Left cardiac atrium (tissue), 4 donors: ENCODE results near the gene ACTG1. TPM values are rescaled to one million over a fixed set of nuclear protein-coding genes. Genes with fewer than 3 reads are reported as not detected.

Source experiments
- ATAC-seq, 2 donors: fragments of 200-7000 bp; cut with Tn5 transposase; one replicate each; pipeline ENCODE4 v1.9.1; 2020; ENCODE audit warnings: mild to moderate bottlenecking in 2 of 2, moderate library complexity in 2 of 2
- DNase-seq: peaks from one replicate; pipeline ENCODE4 v3.0.0-alpha.2; 2020
- intact Hi-C, 2 donors: fragments of 100-400 bp; cut with DNase I; formaldehyde crosslinking; loops; one replicate each; pipeline versions ENCODE4 v1.14.1 to v1.15.1; 2022 to 2023
- total RNA-seq, 2 donors: library from RNA; stranded (reverse); fragmentation: NEBNext Ultra II Directional; extraction: Animal tissue kit (Norgen Biotek cat#: 25700); gene quantifications; one replicate each; pipeline ENCODE4 v1.2.1, GENCODE V29; 2021
- donor health status: DM: no; HTN: yes; CAD: no.
- donor health status: DM: no; HTN: yes; CAD: no; lungs with severe emphysema.
- donor health status: DM: yes; HTN: yes; CAD: no.
- donor health status: Dilated cardiomyopathy.

The ACTG1 gene
- total RNA-seq, 2 donors from 2014 or later, result 663 to 1,095 TPM

DNA sequence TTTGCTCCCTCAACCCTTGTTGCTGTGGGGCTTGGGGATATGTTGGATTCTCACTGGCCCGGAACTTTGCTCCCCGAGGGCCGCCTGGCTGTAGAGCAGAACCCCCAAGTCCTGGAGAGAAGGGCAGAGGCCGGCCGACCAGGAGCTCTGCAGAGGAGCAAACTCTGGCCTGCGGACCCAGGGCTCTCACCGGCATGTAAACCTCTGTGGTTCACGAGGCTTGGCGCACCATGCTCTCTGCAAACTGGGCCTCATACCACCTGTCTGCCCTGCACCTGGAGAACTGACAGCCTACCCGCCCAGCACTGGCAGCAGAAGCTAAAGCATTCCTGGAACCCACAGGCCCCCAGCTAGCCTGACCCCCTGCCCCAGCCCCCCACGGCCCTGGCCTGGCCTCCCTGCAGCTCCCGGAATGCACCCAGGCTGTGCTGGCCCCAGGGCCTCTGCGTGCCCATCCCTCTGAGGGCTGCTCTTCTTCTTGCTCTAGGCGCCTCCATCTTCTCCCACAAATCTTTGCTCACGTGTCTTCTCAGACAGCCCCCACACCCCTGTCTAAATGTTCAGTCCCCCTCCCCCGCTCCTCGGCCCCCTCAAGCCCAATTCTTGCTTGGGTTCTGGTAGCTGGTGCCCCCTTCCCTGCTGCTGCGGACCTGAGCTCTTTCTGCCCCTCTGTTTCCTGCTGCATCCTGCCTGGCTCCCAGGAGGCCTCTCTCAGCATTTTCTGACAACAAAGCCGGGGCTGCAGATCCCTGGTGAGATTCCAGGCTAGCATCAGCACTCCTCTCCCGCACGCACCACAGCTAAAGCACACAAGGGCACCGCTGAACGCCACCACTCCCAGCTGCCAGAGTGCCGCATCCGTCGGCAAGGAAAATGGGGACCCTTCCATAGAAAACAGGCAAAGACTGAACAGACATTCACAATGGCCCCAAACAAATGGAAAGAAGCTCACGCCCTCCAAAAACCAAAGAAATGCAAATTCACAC, 23.3 kb downstream of the ACTG1 start:
- DNase-seq (no peak), ATAC-seq (no peak)
- intact Hi-C loops, result loop anchor here in 1 of 2 donors (5.0 to 10.0 kb wide), 2 partner anchors 195 to 237 kb away; partner anchors contain the start of gene SLC38A10

DNA sequence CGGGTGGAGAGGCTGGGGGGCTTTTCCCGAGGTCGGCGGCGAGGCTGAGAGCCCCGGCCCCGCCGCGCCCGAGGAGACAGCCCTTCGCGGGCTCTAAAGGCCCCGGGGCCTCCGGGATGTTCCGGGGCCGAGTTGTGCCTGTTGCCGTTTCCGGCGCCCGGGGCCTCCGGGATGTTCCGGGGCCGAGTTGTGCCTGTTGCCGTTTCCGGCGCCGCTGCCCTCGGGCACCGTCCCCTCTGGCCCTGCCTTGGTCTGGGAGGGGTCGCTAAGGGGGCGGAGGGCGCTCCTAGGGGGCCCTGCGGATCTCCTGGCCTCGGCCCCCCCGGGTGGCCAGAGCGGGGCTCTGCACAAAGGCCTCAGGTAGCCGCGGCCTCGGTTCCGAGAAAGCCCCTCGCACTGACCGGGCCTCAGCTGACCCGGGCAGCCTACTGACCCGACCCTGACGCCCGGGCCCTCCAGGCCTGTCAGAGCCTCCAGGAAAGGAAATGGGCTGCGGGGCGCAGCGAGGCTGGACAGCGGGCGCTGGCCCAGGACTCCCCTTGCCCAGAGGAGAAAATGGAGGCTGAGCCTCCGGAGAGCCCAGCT, 24.2 kb downstream of the ACTG1 start:
- DNase-seq, result peak; percentile 49
- ATAC-seq, result peak; percentile 1 to 20
- intact Hi-C loops, result loop anchor here in 1 of 2 donors (5.0 to 10.0 kb wide), 2 partner anchors 194 to 236 kb away; partner anchors contain the start of gene SLC38A10

DNA sequence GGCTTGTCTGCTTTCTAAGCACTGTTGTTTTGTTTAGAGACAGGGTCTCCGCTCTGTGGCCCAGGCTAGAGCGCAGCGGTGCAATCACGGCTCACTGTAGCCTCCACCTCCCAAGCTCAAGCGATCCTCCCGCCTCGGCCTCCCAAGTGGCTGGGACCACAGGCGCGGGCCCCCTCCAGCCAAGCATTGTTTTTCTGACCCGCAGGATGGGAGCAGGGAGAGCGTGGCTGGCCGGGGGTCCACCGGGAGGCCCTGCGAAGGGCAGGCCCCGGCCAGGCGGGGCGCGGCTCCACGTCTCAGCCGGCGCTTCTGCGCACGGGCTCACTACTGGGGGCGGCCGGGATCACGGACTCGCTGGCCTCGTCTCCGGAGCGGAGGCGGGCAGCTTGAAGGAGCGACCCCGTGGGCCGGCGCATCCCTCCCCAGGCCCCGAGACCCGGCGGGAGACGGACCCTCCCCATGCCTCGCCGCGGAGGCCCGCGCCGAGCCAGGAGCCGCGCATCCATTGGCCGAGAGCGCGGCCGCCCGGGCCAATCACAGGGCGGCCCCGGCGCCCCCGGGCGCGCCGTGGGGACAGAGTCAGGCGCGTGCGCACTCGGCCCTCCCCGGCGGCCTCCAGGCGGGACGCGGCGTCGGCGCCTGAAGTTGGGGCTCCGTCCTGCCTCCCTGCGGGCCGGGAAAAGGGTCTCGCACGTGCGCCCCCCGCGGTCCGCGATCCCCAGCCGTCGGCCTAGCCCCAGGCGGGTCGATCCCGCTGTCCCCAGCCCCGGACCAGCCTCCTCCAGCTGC, 24.9 kb downstream of the ACTG1 start:
- peak; percentile 87 for DNase-seq
- peak; percentile 88 to 92 for ATAC-seq

DNA sequence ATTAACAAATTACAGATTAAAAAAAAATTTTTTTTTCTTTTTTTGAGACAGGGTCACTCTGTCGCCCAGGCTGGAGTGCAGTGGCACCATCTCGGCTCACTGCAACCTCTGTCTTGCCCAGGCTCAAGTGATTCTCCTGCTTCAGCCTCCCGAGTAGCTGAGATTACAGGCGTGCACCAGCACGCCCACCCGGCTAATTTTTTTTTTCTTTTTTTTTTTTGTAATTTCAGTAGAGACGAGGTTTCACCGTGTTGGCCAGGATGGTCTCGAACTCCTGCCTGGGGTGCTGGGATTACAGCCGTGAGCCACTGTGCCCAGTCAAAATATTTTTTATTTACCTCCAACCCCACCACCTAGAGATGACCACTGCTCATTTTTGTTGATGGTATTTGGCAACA, 25.5 kb downstream of the ACTG1 start:
- ATAC-seq (no peak), DNase-seq (no peak)
- intact Hi-C loops, result loop anchor here in 1 of 2 donors (5.0 to 10.0 kb wide), 2 partner anchors 192 to 235 kb away; partner anchors contain the start of gene SLC38A10

More for the DNA sequence above, 24.9 kb downstream of the ACTG1 start:
- intact Hi-C loops, result loop anchor here in 1 of 2 donors (5.0 to 10.0 kb wide), 2 partner anchors 193 to 235 kb away; partner anchors contain the start of gene SLC38A10

DNA sequence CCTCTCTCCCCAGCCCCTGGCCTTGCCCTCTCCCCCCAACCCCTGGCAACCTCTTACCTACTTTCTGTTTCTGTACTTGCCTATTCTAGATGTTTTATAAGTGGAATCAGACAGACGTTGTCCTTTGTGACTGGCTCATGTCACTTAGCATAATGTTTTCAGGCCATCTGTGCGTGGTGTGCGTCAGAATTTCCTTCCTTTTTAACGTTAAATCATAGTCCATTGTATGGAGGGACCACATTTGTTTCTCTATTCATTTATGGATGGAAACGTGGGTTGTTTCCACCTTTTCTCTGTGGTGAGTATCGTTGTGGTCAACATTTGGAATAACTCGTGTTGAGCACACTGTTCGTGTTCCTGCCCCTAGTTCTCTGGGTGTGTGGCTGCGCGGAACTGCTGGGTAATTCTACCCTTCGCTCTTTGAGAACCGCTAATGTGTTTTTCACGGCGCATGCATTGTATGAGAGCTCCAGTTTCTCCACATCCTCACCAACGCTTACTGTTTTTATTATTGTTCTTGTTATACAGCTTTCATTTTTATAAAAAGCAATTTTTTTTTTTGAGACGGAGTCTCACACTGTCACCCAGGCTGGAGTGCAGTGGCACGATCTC, 26.3 kb downstream of the ACTG1 start:
- intact Hi-C loops, result loop anchor here in 1 of 2 donors (5.0 to 10.0 kb wide), 2 partner anchors 192 to 234 kb away; partner anchors contain the start of gene SLC38A10
- ATAC-seq (no peak), DNase-seq (no peak)

DNA sequence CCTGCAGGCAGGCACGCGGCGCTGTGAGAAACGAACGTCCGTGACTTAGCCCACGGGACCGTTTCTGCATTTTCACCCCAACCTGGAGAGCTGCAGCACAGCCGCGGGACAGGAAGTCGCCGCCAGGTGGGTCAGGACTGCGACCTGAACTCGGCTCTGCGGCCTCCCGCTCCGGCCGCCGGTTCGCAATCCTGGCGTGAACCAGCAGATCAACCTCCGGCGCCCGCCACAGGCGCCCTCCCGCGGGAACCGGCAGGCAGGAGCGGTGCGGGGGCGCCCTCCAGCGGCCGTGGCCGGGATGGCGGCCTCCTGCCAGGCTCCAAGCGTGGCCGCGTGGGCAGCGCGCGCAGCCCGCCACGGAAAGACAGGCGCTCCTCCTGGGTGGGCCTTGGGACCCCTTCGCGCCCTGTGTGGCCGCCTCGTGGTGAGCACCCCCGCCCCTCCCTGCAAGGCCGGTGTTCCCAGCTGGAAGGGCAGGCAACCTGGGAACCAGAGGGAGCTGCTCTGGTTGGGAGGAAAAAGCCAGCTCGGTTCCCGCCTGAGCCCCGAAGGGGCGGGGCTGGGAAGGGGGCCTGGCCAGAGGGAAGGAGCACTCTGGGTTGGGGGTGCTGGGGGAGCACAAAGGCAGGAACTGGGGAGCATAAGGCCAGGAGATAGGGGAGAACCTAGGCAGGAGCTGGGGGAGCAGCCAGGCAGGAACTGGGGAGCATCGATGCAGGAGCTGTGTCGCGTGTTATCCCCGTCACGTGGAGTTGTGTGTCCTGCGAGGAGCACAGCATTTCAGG, 28.2 kb downstream of the ACTG1 start:
- ATAC-seq, result peak; percentile 62 to 65
- intact Hi-C loops, result loop anchor here (2.0 to 10.0 kb wide), 5 partner anchors 62 to 232 kb away; partner anchors contain the start of gene SLC38A10 (in 1 of the 2)
- DNase-seq, result peak; percentile 92

DNA sequence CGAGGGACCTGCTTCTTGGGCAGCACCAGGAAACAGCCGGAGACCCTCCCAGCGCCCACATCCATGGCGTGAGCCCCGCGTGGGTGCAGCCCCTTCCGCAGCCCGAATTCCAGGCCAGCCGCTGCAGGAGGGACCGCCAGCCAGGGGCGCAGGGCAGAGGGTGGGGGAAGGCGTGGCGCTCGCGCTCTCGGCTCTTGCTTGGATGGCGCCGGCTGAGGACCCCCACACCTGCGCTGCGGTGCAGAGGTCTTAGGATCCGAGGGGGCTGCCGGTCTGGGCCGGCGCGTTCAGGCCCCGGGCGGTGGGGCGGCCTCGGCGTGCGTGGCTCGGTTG, 28.8 kb downstream of the ACTG1 start:
- intact Hi-C loops, result loop anchor here (2.0 to 10.0 kb wide), 5 partner anchors 62 to 231 kb away; partner anchors contain the start of gene SLC38A10 (in 1 of the 2)
- ATAC-seq (peak in 1 of 2 donors; percentile 1), DNase-seq (no peak)

- no peak for ATAC-seq
- intact Hi-C loops, result loop anchor here (5.0 to 10.0 kb wide), 4 partner anchors 61 to 191 kb away; partner anchors contain the start of gene SLC38A10 (in 1 of the 2)
- no peak for DNase-seq
Measured at GRCh38 chr17:81483085-81483861, 29.3 kb downstream of the ACTG1 start.

GRCh38 chr17:81482673-81483072, 29.9 kb downstream of the ACTG1 start:
- ATAC-seq (no peak), DNase-seq (no peak)
- intact Hi-C loops, result loop anchor here (5.0 to 10.0 kb wide), 4 partner anchors 60 to 190 kb away; partner anchors contain the start of gene SLC38A10 (in 1 of the 2)

- DNase-seq (no peak), ATAC-seq (no peak)
- intact Hi-C loops, result loop anchor here (5.0 to 10.0 kb wide), 4 partner anchors 60 to 190 kb away; partner anchors contain the start of gene SLC38A10 (in 1 of the 2)
Measured at GRCh38 chr17:81481815-81482505, 30.6 kb downstream of the ACTG1 start.

DNA sequence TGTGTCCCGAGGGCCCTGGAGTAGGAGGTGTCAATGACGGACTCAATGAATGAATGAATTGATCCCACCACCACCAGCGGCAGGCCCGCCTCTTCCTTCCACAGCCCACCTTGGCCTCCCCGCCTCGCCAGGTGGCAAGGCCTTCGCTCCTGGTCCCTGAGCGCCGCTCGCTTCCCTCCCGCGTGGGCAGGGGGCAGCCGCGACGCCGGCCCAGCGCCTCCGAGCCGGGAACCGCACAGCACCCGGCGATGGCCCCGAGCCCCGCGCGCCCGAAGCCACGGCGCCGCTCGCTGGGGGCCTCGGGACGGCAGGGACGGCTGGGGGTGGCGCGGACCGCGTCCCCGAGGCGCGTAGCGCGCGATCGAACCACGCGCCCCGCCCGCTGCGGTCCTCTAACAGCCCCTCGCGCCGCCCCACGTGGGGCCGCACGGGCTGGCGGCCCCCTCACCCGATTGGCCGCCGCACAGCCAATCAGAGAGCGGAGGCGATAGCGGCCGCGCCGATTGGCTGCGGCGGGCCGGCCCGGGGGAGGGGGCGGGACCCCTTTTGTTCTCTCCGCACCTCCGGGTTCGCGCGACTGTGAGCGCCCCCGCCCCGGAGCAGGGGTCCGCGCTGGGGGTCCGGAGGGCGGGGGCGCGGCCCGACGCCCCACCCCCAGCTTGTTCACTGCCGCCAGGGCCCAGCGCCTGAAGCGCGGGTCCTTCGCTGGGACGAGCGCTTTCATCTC, 31.4 kb downstream of the ACTG1 start:
- peak; percentile 74 to 87 for ATAC-seq
- peak; percentile 85 for DNase-seq
- intact Hi-C loops, result loop anchor here (5.0 to 10.0 kb wide), 4 partner anchors 59 to 189 kb away; partner anchors contain the start of gene SLC38A10 (in 1 of the 2)

DNA sequence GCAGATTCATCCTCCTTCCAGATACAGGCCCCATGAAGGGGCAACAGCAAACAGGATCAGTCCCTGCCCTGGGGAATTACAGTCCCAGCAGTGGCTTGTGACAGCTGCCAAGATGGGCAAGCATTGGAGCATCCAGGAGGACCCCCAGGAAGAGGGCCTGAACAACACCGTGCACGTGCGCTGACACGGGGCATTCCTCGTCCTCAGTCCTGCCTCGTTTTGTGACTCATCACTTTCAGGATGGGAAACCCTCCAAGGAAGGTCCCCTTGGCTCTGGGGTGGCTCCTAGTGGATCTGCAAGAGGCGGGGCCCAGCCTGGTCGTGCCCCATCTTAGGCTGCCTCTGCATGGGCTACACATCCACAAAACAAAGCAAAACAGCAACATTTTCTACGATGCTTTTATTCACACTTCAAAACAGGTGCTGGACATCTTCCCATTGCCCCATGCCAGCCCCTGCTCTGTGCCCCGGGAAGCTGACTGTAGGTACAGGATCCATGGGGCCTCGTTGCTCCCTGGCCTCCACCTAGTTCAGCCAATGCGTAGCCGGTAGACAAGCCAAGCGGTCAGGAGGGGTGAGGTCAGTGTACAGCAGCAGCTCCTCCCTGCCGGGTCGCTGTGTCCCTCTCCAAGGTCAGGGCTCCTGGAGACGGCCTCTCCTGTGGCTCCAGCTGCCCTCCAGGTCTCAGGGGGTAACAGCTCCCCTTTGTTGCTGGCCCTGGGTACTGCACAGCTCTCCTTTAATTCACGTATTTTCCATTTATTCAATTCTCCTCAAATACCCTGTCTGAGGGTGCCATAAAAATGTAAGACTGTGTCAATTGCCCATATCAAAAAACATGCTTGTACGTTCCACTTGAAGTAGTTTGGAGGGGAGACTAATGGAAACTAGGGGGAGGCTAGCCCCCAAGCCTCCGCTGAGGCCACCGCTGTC, 32.2 kb downstream of the ACTG1 start:
- DNase-seq (peak; percentile 68), ATAC-seq (peak in 1 of 2 donors; percentile 7)
- intact Hi-C loops, result loop anchor here (5.0 to 10.0 kb wide), 4 partner anchors 58 to 188 kb away; partner anchors contain the start of gene SLC38A10 (in 1 of the 2)

GRCh38 chr17:81479175-81480071, 33.2 kb downstream of the ACTG1 start:
- DNase-seq (no peak), ATAC-seq (no peak)
- intact Hi-C loops, result loop anchor here (5.0 to 10.0 kb wide), 4 partner anchors 57 to 187 kb away; partner anchors contain the start of gene SLC38A10 (in 1 of the 2)
